ENCODE data around the gene CHRM1. TPM values are rescaled to one million over a fixed set of nuclear protein-coding genes. Genes with fewer than 3 reads are reported as not detected.

The CHRM1 gene
- total and polyA plus RNA-seq, 8 donors = 0.06 to 0.19 (median 0.12) TPM; not detected in 1

- TF ChIP-seq CTCF (IDR thresholded peaks at IDR 0.05) = peak; percentile 95 to 98 (median 97)
- Histone ChIP-seq H3K27ac (no peak overlapping the region), H3K4me1 (peaks cover 17 to 18% (median 18%) of the 10 kb centered on the region in 3 donors), H3K9me3 (no peaks in the 10 kb centered on the region), H3K4me3 (no peak overlapping the region), H3K27me3 (no peaks in the 10 kb centered on the region), H3K36me3 (no peaks in the 10 kb centered on the region)
- 17 to 18% methylated on average over 14 of the region's 14 CpGs for WGBS, 2 donors
- ATAC-seq (peak in 3 of 4 donors; percentile 62 to 71 (median 64)), FAIRE-seq (no peak), DNase-seq (peak; percentile 66 to 94 (median 87))
- intact Hi-C loops (cut with DNase I) = loop anchor here in 2 of 3 donors (2.0 to 10.0 kb wide), 3 partner anchors 69 to 117 kb away; no protein-coding TSS in a partner anchor
Measured at GRCh38 chr11:62905927-62906531, 15.1 kb downstream of the CHRM1 start.

GRCh38 chr11:62905296-62905695 lies 15.9 kb downstream of the CHRM1 start:
- no peak overlapping the region for H3K27ac ChIP-seq
- no peak overlapping the region for H3K4me3 ChIP-seq
- H3K9me3 ChIP-seq = no peaks in the 10 kb centered on the region
- no peaks in the 10 kb centered on the region for H3K27me3 ChIP-seq
- H3K36me3 ChIP-seq = no peaks in the 10 kb centered on the region
- peaks cover 17 to 18% (median 18%) of the 10 kb centered on the region in 3 donors for H3K4me1 ChIP-seq
- DNase-seq = no peak
- no peak for TF ChIP-seq CTCF (IDR thresholded peaks at IDR 0.05)
- WGBS, 2 donors = 30 to 42% methylated on average over 3 of the region's 3 CpGs
- no peak for ATAC-seq
- no peak for FAIRE-seq
- intact Hi-C loops (cut with DNase I) = loop anchor here in 2 of 3 donors (5.0 to 10.0 kb wide), 2 partner anchors 70 to 117 kb away; no protein-coding TSS in a partner anchor

- no peaks in the 10 kb centered on the region for H3K27me3 ChIP-seq
- H3K27ac ChIP-seq = no peak overlapping the region
- no peaks in the 10 kb centered on the region for H3K36me3 ChIP-seq
- H3K4me3 ChIP-seq = no peak overlapping the region
- H3K9me3 ChIP-seq = no peaks in the 10 kb centered on the region
- FAIRE-seq (no peak), ATAC-seq (no peak), DNase-seq (no peak)
- intact Hi-C loops (cut with DNase I) = loop anchor here in 2 of 3 donors (5.0 to 10.0 kb wide), 2 partner anchors 72 to 124 kb away; no protein-coding TSS in a partner anchor
- no peaks in the 10 kb centered on the region for H3K4me1 ChIP-seq
- 41 to 46% methylated on average over 1 of the region's 1 CpG for WGBS, 2 donors
- no peak for TF ChIP-seq CTCF (IDR thresholded peaks at IDR 0.05)
Measured at GRCh38 chr11:62902932-62903331, 18.2 kb downstream of the CHRM1 start.

- no peak overlapping the region for H3K4me3 ChIP-seq
- no peaks in the 10 kb centered on the region for H3K9me3 ChIP-seq
- DNase-seq (no peak), ATAC-seq (no peak), FAIRE-seq (no peak)
- intact Hi-C loops (cut with DNase I) = no loop called here
- H3K4me1 ChIP-seq = no peaks in the 10 kb centered on the region
- no peak for TF ChIP-seq CTCF (IDR thresholded peaks at IDR 0.05)
- H3K27me3 ChIP-seq = no peaks in the 10 kb centered on the region
- H3K36me3 ChIP-seq = no peaks in the 10 kb centered on the region
- no peak overlapping the region for H3K27ac ChIP-seq
Measured at GRCh38 chr11:62898027-62898426, 23.1 kb downstream of the CHRM1 start.

GRCh38 chr11:62897311-62897710 lies 23.9 kb downstream of the CHRM1 start:
- TF ChIP-seq CTCF (IDR thresholded peaks at IDR 0.05) = no peak
- Histone ChIP-seq H3K9me3 (no peaks in the 10 kb centered on the region), H3K4me3 (no peak overlapping the region), H3K4me1 (no peaks in the 10 kb centered on the region), H3K27me3 (no peaks in the 10 kb centered on the region), H3K36me3 (no peaks in the 10 kb centered on the region), H3K27ac (no peak overlapping the region)
- intact Hi-C loops (cut with DNase I) = no loop called here
- FAIRE-seq (no peak), DNase-seq (no peak), ATAC-seq (no peak)
- WGBS, 2 donors = 59 to 74% methylated on average over 2 of the region's 2 CpGs
